DOHH2 (cell line): ENCODE data around the gene GRB10.

Experiments used
- H3F3A ChIP-seq: fragments of 200-600 bp; sonication (generic), shearing (Covaris generic); 2 replicates; pipeline ENCODE4 v1.6.0; 2016; ENCODE audit warnings: antibody characterized with exemption, mild to moderate bottlenecking; ENCODE audit not compliant: control insufficient read depth, insufficient read depth
- H3K27ac ChIP-seq: fragments of 200-600 bp; sonication (generic); 2 replicates; pipeline ENCODE4 v1.5.1; 2014; ENCODE audit warnings: low read depth, mild to moderate bottlenecking, low read length, moderate library complexity
- H3K27me3 ChIP-seq: fragments of 200-600 bp; sonication (generic); 2 replicates; pipeline ENCODE4 v1.6.1; 2014; ENCODE audit warnings: mild to moderate bottlenecking, low read length, mixed read lengths; ENCODE audit not compliant: control insufficient read depth
- H3K36me3 ChIP-seq: fragments of 200-600 bp; sonication (generic); 2 replicates; pipeline ENCODE4 v1.6.1; 2014; ENCODE audit warnings: mild to moderate bottlenecking, low read length, moderate library complexity, mixed read lengths; ENCODE audit not compliant: control insufficient read depth
- H3K4me1 ChIP-seq: fragments of 200-600 bp; sonication (generic); 2 replicates; pipeline ENCODE4 v1.6.1; 2014; ENCODE audit warnings: mild to moderate bottlenecking, low read length, mixed read lengths; ENCODE audit not compliant: control insufficient read depth
- H3K4me2 ChIP-seq: fragments of 200-600 bp; sonication (generic); 2 replicates; pipeline ENCODE4 v1.6.0; 2014; ENCODE audit warnings: mild to moderate bottlenecking, low read length, moderate library complexity
- H3K4me3 ChIP-seq: fragments of 200-600 bp; sonication (generic); 2 replicates; pipeline ENCODE4 v1.5.1; 2014; ENCODE audit warnings: mild to moderate bottlenecking, low read length, mixed read lengths
- H3K79me2 ChIP-seq: fragments of 200-600 bp; sonication (generic); 2 replicates; pipeline ENCODE4 v1.6.1; 2014; ENCODE audit warnings: mild to moderate bottlenecking, low read length, mixed read lengths; ENCODE audit not compliant: control insufficient read depth
- H3K9me2 ChIP-seq: fragments of 200-600 bp; sonication (generic); replicated peaks from 2 replicates; pipeline ENCODE4 v1.6.1; 2014; ENCODE audit warnings: mild to moderate bottlenecking, low read length, mixed read lengths; ENCODE audit not compliant: control insufficient read depth
- H3K9me3 ChIP-seq: fragments of 200-600 bp; sonication (generic); 2 replicates; pipeline ENCODE4 v1.6.1; 2014; ENCODE audit warnings: antibody characterized with exemption, low read length, mixed read lengths; ENCODE audit not compliant: control insufficient read depth, insufficient read depth
- H4K20me1 ChIP-seq: fragments of 200-600 bp; sonication (generic); 2 replicates; pipeline ENCODE4 v1.6.0; 2014; ENCODE audit warnings: low read depth, mild to moderate bottlenecking, antibody characterized with exemption, low read length, moderate library complexity; ENCODE audit not compliant: control insufficient read depth, insufficient read depth
- CTCF ChIP-seq: fragments of 200-600 bp; sonication (generic); IDR thresholded peaks from one replicate; pipeline ENCODE4 v1.5.1; 2014; ENCODE audit warnings: antibody characterized with exemption, mild to moderate bottlenecking, low read depth, low read length; ENCODE audit not compliant: poor library complexity, severe bottlenecking
- EZH2phosphoT487 ChIP-seq: fragments of 200-600 bp; sonication (generic); IDR thresholded peaks from 2 replicates; pipeline ENCODE4 v1.6.1; 2017; ENCODE audit warnings: borderline replicate concordance, mild to moderate bottlenecking, antibody characterized with exemption, low read length, moderate library complexity, mixed read lengths

GRB10 gene

GRCh38 chr7:50647286-50647980, 135.3 kb downstream of the GRB10 start:
- Histone ChIP-seq H3K27ac (no peak overlapping the region), H3K4me2 (no peak overlapping the region), H3K79me2 (no peaks in the 10 kb centered on the region), H4K20me1 (no peaks in the 10 kb centered on the region), H3K4me3 (no peak overlapping the region), H3K36me3 (no peaks in the 10 kb centered on the region), H3K9me2 (no peaks in the 10 kb centered on the region), H3F3A (no peaks in the 10 kb centered on the region), H3K27me3 (0 out of 2 replicates have a peak, but pooled peaks cover 4% of the 10 kb centered on the region), H3K9me3 (no peaks in the 10 kb centered on the region), H3K4me1 (no peaks in the 10 kb centered on the region)
- no peak for TF ChIP-seq CTCF
- no peak for TF ChIP-seq EZH2phosphoT487

- H3K4me1 ChIP-seq, result no peaks in the 10 kb centered on the region
- TF ChIP-seq CTCF (no peak), EZH2phosphoT487 (no peak)
- H3K4me3 ChIP-seq, result no peak overlapping the region
- no peaks in the 10 kb centered on the region for H3K79me2 ChIP-seq
- no peak overlapping the region for H3K27ac ChIP-seq
- H4K20me1 ChIP-seq, result no peaks in the 10 kb centered on the region
- no peaks in the 10 kb centered on the region for H3K36me3 ChIP-seq
- no peak overlapping the region for H3K4me2 ChIP-seq
- H3F3A ChIP-seq, result no peaks in the 10 kb centered on the region
- H3K27me3 ChIP-seq, result no peaks in the 10 kb centered on the region
- H3K9me3 ChIP-seq, result no peaks in the 10 kb centered on the region
- no peaks in the 10 kb centered on the region for H3K9me2 ChIP-seq
These were observed 136.6 kb downstream of the GRB10 start for GRCh38 chr7:50646069-50646468.

GRCh38 chr7:50645186-50645585, 137.5 kb downstream of the GRB10 start:
- H3K9me3 ChIP-seq, result no peaks in the 10 kb centered on the region
- no peaks in the 10 kb centered on the region for H3F3A ChIP-seq
- no peaks in the 10 kb centered on the region for H3K4me1 ChIP-seq
- H3K4me3 ChIP-seq, result no peak overlapping the region
- no peaks in the 10 kb centered on the region for H3K79me2 ChIP-seq
- no peaks in the 10 kb centered on the region for H3K36me3 ChIP-seq
- TF ChIP-seq CTCF, result no peak
- TF ChIP-seq EZH2phosphoT487, result no peak
- H3K4me2 ChIP-seq, result no peak overlapping the region
- H3K27me3 ChIP-seq, result no peaks in the 10 kb centered on the region
- H4K20me1 ChIP-seq, result no peaks in the 10 kb centered on the region
- no peaks in the 10 kb centered on the region for H3K9me2 ChIP-seq
- H3K27ac ChIP-seq, result no peak overlapping the region
